Fibroblast of pulmonary artery (primary cell): Measurements from ENCODE around the gene GP9.

Experiments used
- DNase-seq: peaks from one replicate; pipeline ENCODE4 v3.0.0-alpha.2; 2010; ENCODE audit warnings: low read depth
- H3K4me3 ChIP-seq: replicated peaks from 2 replicates; pipeline ENCODE4 v1.5.1; 2011; ENCODE audit warnings: low read depth, mild to moderate bottlenecking, control low read depth, low read length, moderate library complexity
- CTCF ChIP-seq: IDR thresholded peaks from 2 replicates; pipeline ENCODE4 v1.5.1; 2011; ENCODE audit warnings: mild to moderate bottlenecking, control low read depth, low read length, inconsistent platforms; ENCODE audit errors: missing control alignments

GP9 gene

GRCh38 chr3:129027544-129027880, 33.1 kb upstream of the GP9 start:
- no peak for DNase-seq
- TF ChIP-seq CTCF, result no peak
- peak overlapping the region; percentile 25 for H3K4me3 ChIP-seq

- no peak for DNase-seq
- no peak overlapping the region for H3K4me3 ChIP-seq
- no peak for TF ChIP-seq CTCF
Observed at GRCh38 chr3:129028866-129029265, 31.7 kb upstream of the GP9 start.

DNA sequence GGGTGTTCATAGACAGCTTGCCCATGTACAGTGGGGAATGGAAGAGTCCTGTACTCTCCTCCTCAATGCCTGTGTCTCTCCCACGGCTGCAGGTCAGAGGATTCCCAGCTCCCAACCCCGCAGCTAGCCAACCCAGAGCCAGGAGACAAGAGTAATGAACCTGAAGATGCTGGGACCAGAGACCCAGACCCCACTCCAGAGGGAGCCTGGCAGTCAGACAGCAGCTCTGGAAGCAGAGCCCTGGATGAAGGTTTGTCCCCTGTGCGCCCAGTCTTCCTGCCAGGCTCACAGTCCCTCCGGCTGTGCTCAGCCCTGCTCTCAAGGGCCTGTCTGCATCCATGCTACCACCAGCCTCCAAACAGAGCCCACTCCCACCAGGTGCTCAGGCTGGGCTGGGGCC, 30.0 kb upstream of the GP9 start:
- no peak for DNase-seq
- H3K4me3 ChIP-seq, result no peak overlapping the region
- no peak for TF ChIP-seq CTCF

DNA sequence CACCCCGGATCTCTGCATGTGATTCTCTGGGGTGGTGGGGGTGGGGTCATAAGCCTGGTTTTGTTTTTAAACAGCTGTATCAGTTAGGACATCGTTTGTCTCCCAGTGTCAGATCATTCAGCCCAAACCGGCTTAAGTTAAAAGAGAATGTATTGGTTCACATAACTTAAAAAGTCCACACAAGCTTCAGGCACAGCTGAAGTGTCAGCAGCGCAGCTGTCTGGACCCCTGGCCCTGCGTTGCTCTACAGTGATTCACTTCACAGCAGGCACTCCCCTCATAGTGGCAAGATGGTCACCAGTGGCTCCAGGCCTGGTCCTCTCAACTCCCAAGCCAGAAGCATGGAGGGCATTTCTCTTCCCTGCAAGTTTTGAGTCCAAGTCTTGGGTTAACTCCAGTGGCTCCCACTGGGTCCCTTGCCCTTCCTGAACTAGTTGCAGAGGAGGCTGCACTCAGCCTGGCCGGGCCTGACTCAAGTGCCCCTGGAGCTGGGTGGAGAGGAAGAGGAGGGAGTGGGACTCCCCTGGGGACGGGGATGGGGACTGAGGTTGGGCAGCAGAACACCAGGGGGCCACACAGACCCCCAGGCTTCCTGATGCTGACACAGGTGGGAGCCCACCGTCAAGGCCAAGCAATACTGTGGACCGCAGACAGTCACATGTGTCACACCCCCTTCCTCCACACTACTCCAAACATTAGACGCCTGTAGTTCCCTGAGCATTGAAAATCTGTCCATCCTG, 28.9 kb upstream of the GP9 start:
- no peak for TF ChIP-seq CTCF
- no peak for DNase-seq

GRCh38 chr3:129032716-129033115, 27.9 kb upstream of the GP9 start:
- no peak for TF ChIP-seq CTCF
- H3K4me3 ChIP-seq, result no peak overlapping the region
- no peak for DNase-seq

More for the DNA sequence above, 28.9 kb upstream of the GP9 start:
- no peak overlapping the region for H3K4me3 ChIP-seq

DNA sequence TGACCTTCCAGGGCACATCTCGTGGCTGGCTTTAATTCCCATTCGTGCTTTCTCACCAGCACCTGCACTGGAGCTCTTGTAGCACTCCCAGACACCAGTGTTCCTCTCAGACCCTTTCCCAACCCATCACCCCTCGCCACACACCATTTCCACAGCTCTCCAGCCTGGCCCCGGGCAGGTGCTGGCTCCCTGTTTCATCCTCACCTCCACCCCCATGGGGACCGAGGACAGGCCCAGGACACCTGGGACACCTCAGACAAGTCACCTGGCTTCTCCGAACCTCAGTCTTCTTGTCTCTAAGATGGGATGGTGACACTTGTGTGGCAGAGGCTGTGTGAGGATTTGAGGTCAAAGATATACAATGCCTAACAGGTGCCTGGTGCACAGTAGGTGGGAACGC, 27.4 kb upstream of the GP9 start:
- no peak for TF ChIP-seq CTCF
- no peak overlapping the region for H3K4me3 ChIP-seq

GRCh38 chr3:129033633-129034321, 26.8 kb upstream of the GP9 start:
- no peak overlapping the region for H3K4me3 ChIP-seq

More for the DNA sequence above, 27.4 kb upstream of the GP9 start:
- no peak for DNase-seq

More at GRCh38 chr3:129033633-129034321, 26.8 kb upstream of the GP9 start:
- no peak for TF ChIP-seq CTCF
- no peak for DNase-seq
